K562 (cell line): ENCODE results near the gene MYO5C. TPM values are rescaled to one million over a fixed set of nuclear protein-coding genes. Genes with fewer than 3 reads are reported as not detected.

Source experiments
- ATAC-seq: fragments of 200-7000 bp; cut with Tn5 transposase; 3 replicates; pipeline ENCODE4 v1.9.1; 2020; ENCODE audit warnings: moderate library complexity
- BruUV-seq: library from RNA; stranded (reverse); fragments of 400-500 nt; replicated peaks from 2 replicates; lab custom pipeline; 2021; lab: Mats Ljungman, UMichigan
- CTCF ChIA-PET: fragments of 300-600 bp; formaldehyde crosslinking; extraction: SDS; loops from one replicate; lab custom pipeline; 2021; ENCODE audit warnings: low intra/inter-chr PET ratio; lab: Yijun Ruan, JAX
- POLR2A ChIA-PET: fragments of 300-600, 350-650 bp; sonication (Branson Sonifier 250); formaldehyde crosslinking; extraction: SDS; loops from one replicate; lab custom pipeline; 2021; ENCODE audit warnings: antibody characterized with exemption, inconsistent platforms; lab: Yijun Ruan, JAX
- DNase-seq, 4 experiments: peaks; one replicate each; pipeline versions ENCODE4 v3.0.0 to v3.0.0-alpha.2; 2011 to 2018; ENCODE audit warnings: low spot score in 3 of 4, mixed read lengths in 3 of 4; ENCODE audit errors: extremely low read depth in 1 of 4
- FAIRE-seq: peaks from 2 replicates; lab custom pipeline; 2011; peaks lifted over from hg19 to GRCh38; lab: Jason Lieb, UNC
- H2AFZ ChIP-seq: 2 replicates; pipeline ENCODE4 v1.6.0; 2011; ENCODE audit warnings: low read depth, low read length, control low read depth, inconsistent platforms
- H3K27ac ChIP-seq: fragments of 200-600 bp; 3 replicates; pipeline ENCODE4 v1.8.0; 2011; ENCODE audit warnings: low read depth, mild to moderate bottlenecking, control low read depth, inconsistent platforms, low read length, moderate library complexity, mixed read lengths; ENCODE audit errors: extremely low read depth
- H3K27me3 ChIP-seq, 2 experiments: fragments of 300-600 bp in 1 of 2; 2 replicates in 1 of 2; 3 replicates in 1 of 2; pipeline versions ENCODE4 v1.6.0 to v1.8.0; 2011; ENCODE audit warnings: inconsistent platforms in 2 of 2, low read length in 2 of 2, mild to moderate bottlenecking in 1 of 2, mixed read lengths in 1 of 2, moderate library complexity in 1 of 2; ENCODE audit not compliant: control insufficient read depth in 2 of 2, insufficient read depth in 2 of 2
- H3K36me3 ChIP-seq: fragments of 300-600 bp; 3 replicates; pipeline ENCODE4 v1.8.0; 2011; ENCODE audit warnings: mild to moderate bottlenecking, low read length, inconsistent platforms; ENCODE audit not compliant: control insufficient read depth, insufficient read depth
- H3K4me1 ChIP-seq, 2 experiments: fragments of 200-600 bp in 1 of 2; replicated peaks in 1 of 2; 2 replicates in 1 of 2; 3 replicates in 1 of 2; pipeline versions ENCODE4 v1.5.1 to v1.8.0; 2011; ENCODE audit warnings: inconsistent platforms in 2 of 2, low read length in 2 of 2, mild to moderate bottlenecking in 1 of 2, mixed read lengths in 1 of 2, moderate library complexity in 1 of 2; ENCODE audit not compliant: control insufficient read depth in 2 of 2, insufficient read depth in 2 of 2
- H3K4me2 ChIP-seq: 2 replicates; pipeline ENCODE4 v1.6.1; 2011; ENCODE audit warnings: low read length, control low read depth, inconsistent platforms, mixed read lengths; ENCODE audit not compliant: insufficient read depth
- H3K4me3 ChIP-seq: fragments of 200-600 bp; sonication (generic), shearing (Covaris generic); 2 replicates; pipeline ENCODE4 v1.5.1; 2016; ENCODE audit warnings: control low read depth, inconsistent platforms
- H3K79me2 ChIP-seq: fragments of 200-600 bp; 3 replicates; pipeline ENCODE4 v1.8.0; 2011; ENCODE audit warnings: low read length, inconsistent platforms; ENCODE audit not compliant: control insufficient read depth, insufficient read depth
- H3K9ac ChIP-seq, 2 experiments: 2 replicates each; pipeline versions ENCODE4 v1.6.0 to v1.6.1; 2011; ENCODE audit warnings: low read depth in 2 of 2, low read length in 2 of 2, control low read depth in 1 of 2, inconsistent platforms in 1 of 2, mild to moderate bottlenecking in 1 of 2, mixed read lengths in 1 of 2; ENCODE audit not compliant: insufficient read depth in 1 of 2
- H3K9me1 ChIP-seq: one replicate; pipeline ENCODE4 v1.6.0; 2011; ENCODE audit warnings: inconsistent platforms, mild to moderate bottlenecking, low read length, moderate library complexity; ENCODE audit not compliant: control insufficient read depth, insufficient read depth
- H3K9me3 ChIP-seq: replicated peaks from 2 replicates; pipeline ENCODE4 v1.5.1; 2011; ENCODE audit warnings: low read depth, low read length, inconsistent platforms; ENCODE audit not compliant: control insufficient read depth, insufficient read depth
- H4K20me1 ChIP-seq: replicated peaks from 2 replicates; pipeline ENCODE4 v1.6.1; 2011; ENCODE audit warnings: low read length, inconsistent platforms, mixed read lengths; ENCODE audit not compliant: control insufficient read depth, insufficient read depth
- FIP1L1 ChIP-seq: fragments of 200-400 bp; formaldehyde crosslinking; IDR thresholded peaks from 2 replicates; pipeline ENCODE4 v1.6.1; 2018; ENCODE audit warnings: mild to moderate bottlenecking, low read depth, low read length; ENCODE audit not compliant: poor library complexity, severe bottlenecking
- HMG20A ChIP-seq: fragments of 450-650 bp; formaldehyde crosslinking; conservative IDR thresholded peaks from 2 replicates; pipeline ENCODE4 v1.4.0; 2020; ENCODE audit warnings: mild to moderate bottlenecking, mixed read lengths
- IFI16 ChIP-seq: fragments of 250-450 bp; sonication (Bioruptor Pico); IDR thresholded peaks from 2 replicates; pipeline ENCODE4 v2.1.2; 2022; ENCODE audit warnings: mild to moderate bottlenecking, inconsistent platforms
- PRDM10 ChIP-seq: fragments of 450-650 bp; IDR thresholded peaks from 2 replicates; pipeline ENCODE4 v1.6.1; 2018; ENCODE audit not compliant: partially characterized antibody
- SP2 ChIP-seq: IDR thresholded peaks from 2 replicates; pipeline ENCODE4 v1.6.1; 2011; ENCODE audit warnings: mild to moderate bottlenecking, low read depth, low read length, moderate library complexity; ENCODE audit not compliant: poor library complexity, severe bottlenecking; ENCODE audit errors: extremely low read depth
- TEAD2 ChIP-seq: fragments of 450-650 bp; IDR thresholded peaks from 2 replicates; pipeline ENCODE4 v1.6.1; 2016; ENCODE audit warnings: missing genetic modification characterization, control low read depth, missing compliant biosample characterization
- ZKSCAN3 ChIP-seq: fragments of 250-450 bp; sonication (Bioruptor Pico); IDR thresholded peaks from 2 replicates; pipeline ENCODE4 v1.4.0; 2020
- ZNF696 ChIP-seq: fragments of 250-450 bp; sonication (Bioruptor Pico); conservative IDR thresholded peaks from 2 replicates; pipeline ENCODE4 v1.4.0; 2020; ENCODE audit warnings: mild to moderate bottlenecking, moderate library complexity
- WGBS: fragments of 100-300 bp; shearing (Covaris generic); methylation state at CpG from one replicate; pipeline ENCODE4 v1.1.6; 2016; ENCODE audit warnings: low coverage, mixed read lengths; ENCODE audit not compliant: insufficient coverage; ENCODE audit errors: missing lambda C conversion rate; 5-methylcytosine and 5-hydroxymethylcytosine counted together
- in situ Hi-C: fragments of 300-500 bp; cut with MboI; formaldehyde crosslinking; loops from 4 replicates; pipeline ENCODE4 v1.15.0; 2018; ENCODE audit warnings: inconsistent platforms, mixed read lengths
- intact Hi-C: fragments of 100-400 bp; cut with micrococcal nuclease; formaldehyde crosslinking; loops from 2 replicates; pipeline ENCODE4 v1.14.2; 2022
- polyA plus RNA-seq, 8 experiments: library from polyadenylated mRNA; depleted of rRNA in 4 of 8; stranded (reverse) in 5 of 8; unstranded in 3 of 8; fragments of >200 nt; fragmentation: Nextera tagmentation in 2 of 8; fragmentation: Illumina TruSeq in 1 of 8; extraction: Ambion mirVana in 2 of 8; extraction: Trizol in 1 of 8; gene quantifications; 2 replicates each; pipeline versions ENCODE4 v1.2.1 to v1.2.3, GENCODE V29; 2011 to 2014; ENCODE audit warnings: inconsistent platforms in 1 of 8, missing spikeins in 1 of 8
- total RNA-seq, 7 experiments: library from RNA; depleted of rRNA in 6 of 7; stranded (reverse); fragments of >200 nt in 6 of 7; fragmentation: Illumina TruSeq in 2 of 7; extraction: Trizol in 2 of 7; gene quantifications; 2 replicates each; pipeline versions ENCODE4 v1.2.1 to v1.2.3, GENCODE V29; 2011 to 2021; ENCODE audit warnings: low replicate concordance in 1 of 7

Gene MYO5C
- total and polyA plus RNA-seq, 9 of the 15 experiments (the other 6 are each of a cell fraction or from before 2014, with no cell fraction given): 0.01 to 0.24 TPM; not detected in 7

GRCh38 chr15:52329150-52329549 is 33.5 kb upstream of the MYO5C start:
- WGBS: 0% methylated on average over 2 of the region's 2 CpGs
- Histone ChIP-seq H3K4me3 (no peak overlapping the region), H3K4me2 (no peak overlapping the region), H3K4me1 (no peaks in the 10 kb centered on the region), H3K36me3 (no peaks in the 10 kb centered on the region), H3K27ac (no peak overlapping the region), H4K20me1 (no peaks in the 10 kb centered on the region), H3K9me1 (no peaks in the 10 kb centered on the region), H3K27me3 (no peaks in the 10 kb centered on the region; a peak in 1 of 5 replicates), H3K9ac (no peak overlapping the region), H2AFZ (no peak overlapping the region), H3K9me3 (no peaks in the 10 kb centered on the region)
- in situ Hi-C loops (no loop called here), intact Hi-C loops (no loop called here)
- POLR2A ChIA-PET: interaction anchor here (0.7 kb wide), 1 partner anchor 401 kb away, joined by 5 read pairs; no protein-coding TSS in a partner anchor
- FAIRE-seq (no peak), ATAC-seq (no peak), DNase-seq (no peak)
- BruUV-seq: no TSS peak
- TF ChIP-seq FIP1L1 (no peak), SP2 (no peak), TEAD2 (no peak), PRDM10 (no peak), ZNF696 (CRISPR knock-in tag) (no peak), HMG20A (no peak), ZKSCAN3 (no peak), IFI16 (CRISPR knock-in tag) (no peak)
- TF ChIP-seq, all 486 proteins: peak for 0
- no peaks in the 10 kb centered on the region for H3K79me2 ChIP-seq
- CTCF ChIA-PET: no interaction called here
